ACC112 (cell line): ENCODE results near the gene RASA3.
"Not testable (repeated sequence)": the region's sequence is repeated elsewhere in the genome, so short reads cannot be mapped to it uniquely, and the experiment has no call there.

ENCODE experiments used
- H2AFZ ChIP-seq: fragments of 200-600 bp; sonication (generic); one replicate; pipeline ENCODE4 v1.6.0; 2017; ENCODE audit warnings: antibody characterized with exemption, low read length; ENCODE audit not compliant: unreplicated experiment
- H3K27ac ChIP-seq: fragments of 200-600 bp; sonication (generic); 2 replicates; pipeline ENCODE4 v1.5.1; 2014; ENCODE audit warnings: low read depth, mild to moderate bottlenecking, antibody characterized with exemption, low read length, moderate library complexity
- H3K27me3 ChIP-seq: fragments of 200-600 bp; sonication (generic); 2 replicates; pipeline ENCODE4 v1.6.1; 2014; ENCODE audit warnings: mild to moderate bottlenecking, antibody characterized with exemption, low read length, moderate library complexity, mixed read lengths; ENCODE audit not compliant: insufficient read depth
- H3K36me3 ChIP-seq: fragments of 200-600 bp; sonication (generic); 2 replicates; pipeline ENCODE4 v1.6.1; 2016; ENCODE audit warnings: mild to moderate bottlenecking, antibody characterized with exemption, low read length, moderate library complexity, mixed read lengths; ENCODE audit not compliant: insufficient read depth
- H3K4me1 ChIP-seq: fragments of 200-600 bp; sonication (generic); one replicate; pipeline ENCODE4 v1.6.1; 2016; ENCODE audit warnings: low read length, mixed read lengths; ENCODE audit not compliant: insufficient read depth, unreplicated experiment, control insufficient read depth
- H3K4me3 ChIP-seq: fragments of 200-600 bp; sonication (generic); 2 replicates; pipeline ENCODE4 v1.5.1; 2014; ENCODE audit warnings: mild to moderate bottlenecking, low read depth, low read length
- H3K79me2 ChIP-seq: fragments of 200-600 bp; sonication (generic); one replicate; pipeline ENCODE4 v1.6.0; 2016; ENCODE audit warnings: low read length; ENCODE audit not compliant: control insufficient read depth, unreplicated experiment, insufficient read depth

Gene RASA3

DNA sequence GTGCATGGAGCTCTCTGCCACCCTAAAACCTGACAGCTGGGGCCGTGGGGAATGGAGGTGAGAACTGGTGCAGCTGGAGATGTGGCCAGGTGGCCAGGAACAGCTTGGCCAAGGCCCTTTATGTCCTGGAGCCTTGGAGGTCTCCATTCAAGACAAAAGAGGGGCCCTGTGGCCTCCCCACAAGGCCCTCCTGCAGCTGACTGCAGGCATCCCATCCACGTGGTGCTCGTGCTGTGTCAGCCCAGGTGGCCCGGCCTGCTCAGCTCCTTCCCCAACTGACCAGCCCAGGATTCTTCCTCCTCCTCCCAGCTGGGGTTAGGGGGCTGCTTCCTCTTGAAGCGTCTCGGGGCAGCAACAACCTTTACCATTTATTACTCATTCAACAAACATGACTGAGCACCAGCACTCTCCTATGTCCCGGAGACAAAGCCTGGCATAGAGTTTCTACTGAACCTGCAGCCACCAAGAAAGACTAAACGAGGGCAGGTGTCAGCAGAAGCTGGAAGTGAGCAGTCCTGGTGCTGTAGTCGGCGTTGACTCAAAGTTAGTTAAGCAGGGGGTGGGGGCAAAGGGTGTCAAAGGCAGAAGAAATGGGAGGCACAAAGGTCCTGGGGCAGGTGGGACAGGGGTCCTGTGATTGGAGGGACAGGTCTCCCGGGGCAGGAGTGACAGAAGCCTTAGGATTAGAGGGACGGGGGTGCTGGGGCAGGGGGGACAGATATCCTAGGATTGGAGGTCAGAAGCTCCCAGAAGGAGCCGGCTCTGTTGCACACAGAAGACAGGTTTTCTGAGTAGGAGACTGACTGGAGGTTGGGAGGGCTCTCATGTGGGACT is 135.3 kb downstream of the RASA3 start:
- Histone ChIP-seq H3K27me3 (no peaks in the 10 kb centered on the region), H2AFZ (no peak overlapping the region), H3K36me3 (peaks cover 15% of the 10 kb centered on the region), H3K4me3 (no peak overlapping the region), H3K79me2 (no peaks in the 10 kb centered on the region), H3K27ac (peak overlapping the region; percentile 94), H3K4me1 (peaks cover 25% of the 10 kb centered on the region)

DNA sequence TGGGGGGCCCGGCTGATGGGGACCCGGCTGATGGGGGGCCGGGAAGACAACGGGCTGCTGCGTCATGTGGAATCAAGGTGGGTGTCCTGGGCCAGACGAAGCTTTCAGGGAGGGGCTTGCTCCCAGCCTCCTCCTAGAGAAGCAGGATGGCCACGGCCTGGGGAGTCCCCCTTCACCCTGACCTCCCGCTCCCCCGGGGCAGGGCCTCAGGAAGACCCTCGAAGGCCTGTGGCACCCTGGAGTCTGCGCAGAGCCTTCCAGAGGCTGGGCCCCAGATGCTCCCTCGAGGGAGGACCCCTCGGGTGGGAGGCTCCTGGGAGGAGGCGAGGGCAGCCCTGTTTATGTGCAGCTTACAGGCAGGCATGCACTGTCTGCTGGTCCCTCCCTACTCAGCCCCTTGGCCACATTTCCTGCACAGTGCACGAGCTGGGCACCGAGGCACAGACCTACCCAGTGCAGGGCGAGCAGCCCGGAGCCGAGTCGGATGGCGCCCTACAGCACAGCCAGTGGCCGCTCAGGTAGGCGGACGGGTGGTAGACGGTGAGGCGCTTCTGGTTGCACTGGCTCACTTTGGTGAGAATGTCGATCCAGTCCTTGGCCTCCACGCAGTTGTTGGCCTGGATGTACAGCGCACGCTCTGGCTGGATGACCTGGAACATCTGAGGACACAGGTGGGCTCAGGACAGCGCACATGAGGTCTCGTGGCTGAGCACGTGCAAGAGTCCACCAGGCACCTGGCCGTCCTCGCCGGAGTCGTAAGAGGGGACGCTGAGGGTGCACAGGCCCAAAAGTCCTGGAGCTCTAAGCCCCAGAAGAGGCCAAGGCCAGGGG is 136.1 kb downstream of the RASA3 start:
- peaks cover 25% of the 10 kb centered on the region for H3K4me1 ChIP-seq
- no peaks in the 10 kb centered on the region for H3K79me2 ChIP-seq
- H3K27ac ChIP-seq, result no peak overlapping the region
- no peaks in the 10 kb centered on the region for H3K27me3 ChIP-seq
- H3K36me3 ChIP-seq, result peaks cover 23% of the 10 kb centered on the region
- H2AFZ ChIP-seq, result no peak overlapping the region
- no peak overlapping the region for H3K4me3 ChIP-seq

GRCh38 chr13:113995051-113995601 is 137.3 kb downstream of the RASA3 start:
- Histone ChIP-seq H3K36me3 (peaks cover 32% of the 10 kb centered on the region), H3K27me3 (no peaks in the 10 kb centered on the region)

DNA sequence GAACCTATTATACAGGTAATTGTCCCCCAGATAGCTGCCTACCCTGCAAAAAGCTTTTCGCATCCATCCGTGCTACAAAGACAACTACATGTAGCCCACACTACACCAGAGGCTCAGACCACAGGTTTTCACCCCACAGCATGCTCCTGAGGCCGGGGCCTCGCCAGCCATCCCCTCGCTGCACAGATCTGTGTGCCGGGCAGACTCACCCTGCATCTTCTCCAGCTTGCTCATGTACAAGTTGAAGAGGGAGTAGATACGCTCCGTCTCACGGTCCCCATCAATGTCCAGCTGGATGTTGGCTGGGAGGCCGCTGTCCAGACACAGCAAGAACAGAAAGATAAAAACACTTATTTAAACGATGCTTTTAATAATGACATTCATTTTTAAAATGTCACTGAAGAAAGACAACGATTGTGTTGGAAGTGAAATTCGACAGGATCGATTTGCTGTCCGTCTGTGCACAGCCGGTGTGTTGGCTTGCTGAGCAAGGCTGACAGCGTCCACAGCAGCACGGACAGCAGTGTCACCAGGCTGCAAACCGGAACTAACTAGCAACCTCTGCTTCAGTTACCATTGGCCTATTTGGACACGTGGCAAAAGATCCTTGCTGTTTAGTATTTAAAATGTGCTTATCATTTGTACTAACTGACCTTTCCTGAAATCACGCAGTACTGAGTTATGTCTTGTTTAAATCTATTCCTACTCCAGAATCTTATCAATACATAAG is 140.0 kb downstream of the RASA3 start:
- Histone ChIP-seq H3K36me3 (peaks cover 39% of the 10 kb centered on the region), H3K27me3 (no peaks in the 10 kb centered on the region), H3K4me1 (peaks cover 7% of the 10 kb centered on the region), H3K79me2 (no peaks in the 10 kb centered on the region), H2AFZ (no peak overlapping the region), H3K27ac (no peak overlapping the region), H3K4me3 (no peak overlapping the region)

More at GRCh38 chr13:113995051-113995601, 137.3 kb downstream of the RASA3 start:
- Histone ChIP-seq H3K79me2 (no peaks in the 10 kb centered on the region), H3K4me1 (peaks cover 25% of the 10 kb centered on the region), H2AFZ (no peak overlapping the region), H3K4me3 (no peak overlapping the region), H3K27ac (no peak overlapping the region)

DNA sequence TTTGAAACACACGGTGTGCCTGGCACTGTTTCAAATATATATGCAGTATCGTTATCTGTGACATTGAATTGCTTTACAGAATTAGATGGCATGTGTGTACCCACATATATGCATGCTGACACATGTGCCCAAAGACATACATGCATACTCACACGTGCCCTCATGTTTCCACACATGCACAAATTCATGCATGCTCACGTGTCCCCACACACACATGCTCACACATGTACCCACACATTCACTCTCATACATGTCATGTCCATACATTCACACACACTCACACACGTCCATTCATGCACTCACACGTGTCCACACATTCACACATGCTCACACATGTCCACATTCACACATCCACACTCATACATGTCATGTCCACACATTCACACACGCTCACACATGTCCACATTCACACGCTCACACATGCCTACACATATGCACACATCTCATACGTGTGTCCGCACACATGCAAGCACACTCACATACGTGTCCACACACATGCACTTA is 140.7 kb downstream of the RASA3 start:
- no peaks in the 10 kb centered on the region for H3K27me3 ChIP-seq
- H3K79me2 ChIP-seq, result no peaks in the 10 kb centered on the region
- H3K4me3 ChIP-seq, result no peak overlapping the region
- no peak overlapping the region for H3K27ac ChIP-seq
- no peak overlapping the region for H2AFZ ChIP-seq
- H3K36me3 ChIP-seq, result peaks cover 39% of the 10 kb centered on the region
- no peaks in the 10 kb centered on the region for H3K4me1 ChIP-seq

DNA sequence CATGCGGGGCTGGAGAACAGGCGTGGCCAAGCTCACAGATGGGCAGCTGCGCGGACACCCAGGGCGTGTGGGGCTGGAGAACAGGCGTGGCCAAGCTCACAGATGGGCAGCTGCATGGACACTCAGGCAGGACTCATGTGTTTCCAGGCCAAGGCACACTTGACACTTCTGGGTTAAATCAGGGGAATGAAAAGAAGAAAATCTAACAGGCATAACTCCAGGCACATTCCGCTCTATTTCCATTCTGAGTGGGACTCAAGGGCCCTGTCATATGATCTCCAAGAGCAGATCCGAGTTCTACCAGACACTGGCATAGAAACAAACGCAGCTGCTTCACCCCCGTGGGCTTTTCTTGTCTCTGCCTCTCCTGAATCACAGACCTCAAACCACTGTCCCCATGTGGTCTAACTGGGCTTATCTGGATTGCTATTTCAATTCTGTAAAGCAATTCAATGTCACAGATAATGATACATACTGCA is 141.2 kb downstream of the RASA3 start:
- Histone ChIP-seq H3K36me3 (peaks cover 39% of the 10 kb centered on the region), H2AFZ (no peak overlapping the region), H3K4me1 (no peaks in the 10 kb centered on the region), H3K27ac (no peak overlapping the region), H3K4me3 (no peak overlapping the region), H3K79me2 (no peaks in the 10 kb centered on the region), H3K27me3 (no peaks in the 10 kb centered on the region)

DNA sequence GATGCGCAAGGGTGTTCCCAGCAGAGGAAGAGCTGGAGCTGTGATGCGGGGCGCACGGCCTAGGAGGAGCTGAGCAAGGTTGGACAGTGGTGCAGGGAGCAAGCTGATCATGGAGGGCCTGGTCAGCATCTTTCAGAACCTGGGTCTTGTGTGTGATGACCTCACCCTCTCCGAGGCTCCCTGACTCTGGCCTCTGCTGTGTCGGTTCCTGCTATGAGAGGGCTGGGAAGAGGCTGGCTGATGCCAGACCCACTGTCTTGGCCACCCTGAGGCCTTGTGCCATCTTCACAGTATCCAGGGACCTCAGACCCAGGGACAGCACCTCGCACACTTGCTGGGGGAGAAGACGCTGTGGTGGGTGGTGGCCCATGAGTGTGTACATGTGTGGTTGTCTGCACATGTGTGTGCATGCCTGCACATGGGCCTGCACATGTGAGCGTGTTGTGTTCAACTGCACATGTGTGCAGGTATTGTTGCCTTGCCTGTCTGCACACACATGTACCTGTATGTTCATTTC is 142.0 kb downstream of the RASA3 start:
- Histone ChIP-seq H3K79me2 (no peaks in the 10 kb centered on the region), H3K4me1 (no peaks in the 10 kb centered on the region), H3K36me3 (peaks cover 39% of the 10 kb centered on the region), H3K4me3 (no peak overlapping the region), H2AFZ (no peak overlapping the region), H3K27ac (no peak overlapping the region), H3K27me3 (no peaks in the 10 kb centered on the region)

DNA sequence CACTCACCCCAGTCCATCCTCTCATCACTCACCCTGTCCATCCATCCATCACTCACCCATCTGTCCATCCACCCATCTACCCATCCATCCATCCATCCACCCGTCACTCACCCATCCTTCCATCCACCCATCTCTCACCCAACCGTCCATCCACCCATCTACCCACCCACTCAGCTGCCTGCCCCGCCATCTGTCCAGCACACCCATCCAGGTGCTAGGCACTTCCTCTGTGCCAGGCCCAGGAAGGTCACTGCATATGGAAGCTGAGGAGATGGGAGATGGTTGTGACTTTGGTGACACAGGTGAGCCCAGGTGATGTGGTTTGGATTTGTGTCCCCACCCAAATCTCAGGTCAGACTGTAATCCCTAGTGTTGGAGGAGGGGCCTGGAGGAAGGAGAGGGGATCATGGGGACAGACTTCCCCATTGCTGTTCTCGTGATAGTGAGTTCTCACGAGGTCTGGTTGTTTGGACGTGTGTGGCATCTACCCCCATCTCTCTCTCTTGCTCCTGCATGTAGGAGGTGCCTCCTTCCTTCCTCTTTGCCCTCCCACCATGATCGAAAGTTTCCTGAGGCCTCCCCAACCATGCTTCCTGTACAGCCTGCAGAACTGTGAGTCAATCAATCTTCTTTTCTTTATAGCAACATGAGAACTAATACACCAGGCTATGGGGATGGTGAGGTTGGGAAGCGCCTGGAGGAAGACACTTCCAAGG is 142.7 kb downstream of the RASA3 start:
- H3K36me3 ChIP-seq, result peaks cover 39% of the 10 kb centered on the region
- H3K27ac ChIP-seq, result no peak overlapping the region
- H3K27me3 ChIP-seq, result no peaks in the 10 kb centered on the region
- no peaks in the 10 kb centered on the region for H3K4me1 ChIP-seq
- no peak overlapping the region for H3K4me3 ChIP-seq
- no peak overlapping the region for H2AFZ ChIP-seq
- H3K79me2 ChIP-seq, result no peaks in the 10 kb centered on the region

DNA sequence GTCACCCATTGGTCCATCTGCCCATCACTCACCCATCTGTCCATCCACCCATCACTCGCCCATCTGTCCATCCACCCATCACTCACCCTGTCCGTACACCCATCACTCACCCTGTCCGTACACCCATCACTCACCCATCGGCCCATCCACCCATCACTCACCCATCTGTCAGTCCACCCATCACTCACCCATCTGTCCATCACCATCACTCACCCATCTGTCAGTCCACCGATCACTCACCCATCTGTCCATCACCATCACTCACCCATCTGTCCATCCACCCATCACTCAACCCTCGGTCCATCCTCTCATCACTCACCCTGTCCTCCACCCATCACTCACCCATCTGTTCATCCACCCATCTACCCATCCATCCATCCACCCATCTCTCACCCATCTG is 143.6 kb downstream of the RASA3 start:
- not testable (repeated sequence) for H2AFZ ChIP-seq, H3K27ac ChIP-seq, H3K4me3 ChIP-seq, H3K27me3 ChIP-seq, H3K4me1 ChIP-seq, H3K79me2 ChIP-seq
- H3K36me3 ChIP-seq, result peaks cover 33% of the 10 kb centered on the region
